ENCODE data around the gene MRPL40. TPM values are rescaled to one million over a fixed set of nuclear protein-coding genes. Genes with fewer than 3 reads are reported as not detected.

The MRPL40 gene
- polyA plus RNA-seq, 1 donor from 2014 or later, result 32.5 TPM

DNA sequence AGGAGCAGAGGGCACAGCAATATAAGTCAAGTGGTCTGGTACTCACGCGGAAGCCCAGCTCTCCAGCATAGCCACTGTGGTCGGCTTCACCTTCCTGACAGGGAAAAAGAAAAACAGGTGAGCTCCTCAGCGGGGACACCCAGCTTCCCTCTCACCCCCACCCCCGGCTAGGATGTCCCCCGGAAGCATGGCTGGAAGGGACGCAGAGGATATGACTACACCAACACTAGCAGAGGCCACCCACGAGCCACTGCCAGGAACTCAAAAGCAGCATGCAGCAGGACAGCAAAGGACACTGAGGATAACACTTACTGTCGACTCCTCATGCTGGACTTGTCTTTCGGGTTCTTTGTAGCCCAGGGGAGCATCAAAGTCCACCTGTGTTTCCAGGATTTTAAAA, 24.2 kb downstream of the MRPL40 start:
- H3K9ac ChIP-seq (ENCODE audit: low read length), result no peak overlapping the region
- no peak for TF ChIP-seq TAF1 (IDR thresholded peaks at IDR 0.05; ENCODE audit: low read depth)
- no peak for TF ChIP-seq POLR2AphosphoS5 (IDR thresholded peaks at IDR 0.05)
- TF ChIP-seq SMC3 (conservative IDR thresholded peaks at IDR 0.05; ENCODE audit: poor library complexity), result no peak
- no peak for TF ChIP-seq EP300 (conservative IDR thresholded peaks at IDR 0.05; ENCODE audit: poor library complexity, severe bottlenecking)
- no peak for TF ChIP-seq EZH2 (IDR thresholded peaks at IDR 0.05; ENCODE audit: borderline replicate concordance, insufficient read depth, low read length, poor library complexity, severe bottlenecking)
- TF ChIP-seq, protein P1, sequence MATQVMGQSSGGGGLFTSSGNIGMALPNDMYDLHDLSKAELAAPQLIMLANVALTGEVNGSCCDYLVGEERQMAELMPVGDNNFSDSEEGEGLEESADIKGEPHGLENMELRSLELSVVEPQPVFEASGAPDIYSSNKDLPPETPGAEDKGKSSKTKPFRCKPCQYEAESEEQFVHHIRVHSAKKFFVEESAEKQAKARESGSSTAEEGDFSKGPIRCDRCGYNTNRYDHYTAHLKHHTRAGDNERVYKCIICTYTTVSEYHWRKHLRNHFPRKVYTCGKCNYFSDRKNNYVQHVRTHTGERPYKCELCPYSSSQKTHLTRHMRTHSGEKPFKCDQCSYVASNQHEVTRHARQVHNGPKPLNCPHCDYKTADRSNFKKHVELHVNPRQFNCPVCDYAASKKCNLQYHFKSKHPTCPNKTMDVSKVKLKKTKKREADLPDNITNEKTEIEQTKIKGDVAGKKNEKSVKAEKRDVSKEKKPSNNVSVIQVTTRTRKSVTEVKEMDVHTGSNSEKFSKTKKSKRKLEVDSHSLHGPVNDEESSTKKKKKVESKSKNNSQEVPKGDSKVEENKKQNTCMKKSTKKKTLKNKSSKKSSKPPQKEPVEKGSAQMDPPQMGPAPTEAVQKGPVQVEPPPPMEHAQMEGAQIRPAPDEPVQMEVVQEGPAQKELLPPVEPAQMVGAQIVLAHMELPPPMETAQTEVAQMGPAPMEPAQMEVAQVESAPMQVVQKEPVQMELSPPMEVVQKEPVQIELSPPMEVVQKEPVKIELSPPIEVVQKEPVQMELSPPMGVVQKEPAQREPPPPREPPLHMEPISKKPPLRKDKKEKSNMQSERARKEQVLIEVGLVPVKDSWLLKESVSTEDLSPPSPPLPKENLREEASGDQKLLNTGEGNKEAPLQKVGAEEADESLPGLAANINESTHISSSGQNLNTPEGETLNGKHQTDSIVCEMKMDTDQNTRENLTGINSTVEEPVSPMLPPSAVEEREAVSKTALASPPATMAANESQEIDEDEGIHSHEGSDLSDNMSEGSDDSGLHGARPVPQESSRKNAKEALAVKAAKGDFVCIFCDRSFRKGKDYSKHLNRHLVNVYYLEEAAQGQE (IDR thresholded peaks at IDR 0.05; ENCODE audit: borderline replicate concordance), result no peak
- TF ChIP-seq RAD21 (conservative IDR thresholded peaks at IDR 0.05), result no peak
- no peak for TF ChIP-seq MXI1 (conservative IDR thresholded peaks at IDR 0.05; ENCODE audit: poor library complexity, severe bottlenecking)
- TF ChIP-seq, protein P2, sequence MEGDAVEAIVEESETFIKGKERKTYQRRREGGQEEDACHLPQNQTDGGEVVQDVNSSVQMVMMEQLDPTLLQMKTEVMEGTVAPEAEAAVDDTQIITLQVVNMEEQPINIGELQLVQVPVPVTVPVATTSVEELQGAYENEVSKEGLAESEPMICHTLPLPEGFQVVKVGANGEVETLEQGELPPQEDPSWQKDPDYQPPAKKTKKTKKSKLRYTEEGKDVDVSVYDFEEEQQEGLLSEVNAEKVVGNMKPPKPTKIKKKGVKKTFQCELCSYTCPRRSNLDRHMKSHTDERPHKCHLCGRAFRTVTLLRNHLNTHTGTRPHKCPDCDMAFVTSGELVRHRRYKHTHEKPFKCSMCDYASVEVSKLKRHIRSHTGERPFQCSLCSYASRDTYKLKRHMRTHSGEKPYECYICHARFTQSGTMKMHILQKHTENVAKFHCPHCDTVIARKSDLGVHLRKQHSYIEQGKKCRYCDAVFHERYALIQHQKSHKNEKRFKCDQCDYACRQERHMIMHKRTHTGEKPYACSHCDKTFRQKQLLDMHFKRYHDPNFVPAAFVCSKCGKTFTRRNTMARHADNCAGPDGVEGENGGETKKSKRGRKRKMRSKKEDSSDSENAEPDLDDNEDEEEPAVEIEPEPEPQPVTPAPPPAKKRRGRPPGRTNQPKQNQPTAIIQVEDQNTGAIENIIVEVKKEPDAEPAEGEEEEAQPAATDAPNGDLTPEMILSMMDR (IDR thresholded peaks at IDR 0.05; ENCODE audit: poor library complexity, severe bottlenecking), result no peak
- no peaks in the 10 kb centered on the region for H3K9me2 ChIP-seq (ENCODE audit: insufficient read depth, low read length)
- H3K4me3 ChIP-seq (ENCODE audit: low read length), result no peak overlapping the region
- H3F3A ChIP-seq (ENCODE audit: insufficient read depth, low read length, poor library complexity, severe bottlenecking), result no peaks in the 10 kb centered on the region
- H4K20me1 ChIP-seq (ENCODE audit: insufficient read depth), result no peaks in the 10 kb centered on the region
- no peak overlapping the region for H3K27ac ChIP-seq (ENCODE audit: low read length)
- H2AFZ ChIP-seq (ENCODE audit: low read depth, low read length), result no peak overlapping the region
- H3K27me3 ChIP-seq (ENCODE audit: insufficient read depth, low read depth, low read length), result no peaks in the 10 kb centered on the region
- no peaks in the 10 kb centered on the region for H3K79me2 ChIP-seq (replicated peaks; ENCODE audit: insufficient read depth, low read length)
- peaks cover 9% of the 10 kb centered on the region for H3K36me3 ChIP-seq (ENCODE audit: insufficient read depth, low read length)
- H3K9me3 ChIP-seq (ENCODE audit: low read length), result no peaks in the 10 kb centered on the region
- H3K4me2 ChIP-seq (ENCODE audit: low read length), result no peak overlapping the region

DNA sequence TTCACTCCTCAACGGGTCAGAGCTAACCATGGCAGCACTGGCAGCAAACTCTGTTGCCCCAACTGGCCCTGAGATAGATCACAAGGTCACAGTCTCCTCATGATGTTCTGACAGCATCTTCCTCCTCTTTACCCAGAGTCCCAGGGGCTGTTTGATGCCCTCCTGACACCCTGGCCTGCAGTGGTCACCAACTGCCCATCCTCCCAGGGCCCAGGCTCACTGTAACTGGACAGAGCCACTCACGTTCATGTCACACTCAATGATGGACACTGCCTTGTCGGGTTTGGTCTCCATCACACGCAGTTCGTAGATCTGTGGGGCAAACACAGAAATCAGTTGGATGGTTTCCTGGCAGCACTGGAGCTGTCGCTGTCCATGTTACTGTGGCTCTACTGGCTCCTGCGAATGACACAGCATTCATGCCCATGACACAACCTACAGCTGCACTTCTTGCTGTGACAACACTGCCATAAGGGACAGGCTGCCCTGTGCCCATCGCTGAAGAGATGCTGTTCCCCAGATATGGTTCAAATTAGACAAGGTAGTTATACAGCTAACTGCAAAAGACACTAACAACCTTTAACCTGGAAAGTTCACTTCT, 25.6 kb downstream of the MRPL40 start:
- H3K9me3 ChIP-seq (ENCODE audit: low read length), result no peaks in the 10 kb centered on the region
- no peak overlapping the region for H3K4me2 ChIP-seq (ENCODE audit: low read length)
- H4K20me1 ChIP-seq (ENCODE audit: insufficient read depth), result no peaks in the 10 kb centered on the region
- H3K9ac ChIP-seq (ENCODE audit: low read length), result no peak overlapping the region
- no peaks in the 10 kb centered on the region for H3K9me2 ChIP-seq (ENCODE audit: insufficient read depth, low read length)
- no peak overlapping the region for H2AFZ ChIP-seq (ENCODE audit: low read depth, low read length)
- H3K4me3 ChIP-seq (ENCODE audit: low read length), result no peak overlapping the region
- H3K36me3 ChIP-seq (ENCODE audit: insufficient read depth, low read length), result peaks cover 9% of the 10 kb centered on the region
- no peak overlapping the region for H3K27ac ChIP-seq (ENCODE audit: low read length)
- no peaks in the 10 kb centered on the region for H3F3A ChIP-seq (ENCODE audit: insufficient read depth, low read length, poor library complexity, severe bottlenecking)
- H3K27me3 ChIP-seq (ENCODE audit: insufficient read depth, low read depth, low read length), result no peaks in the 10 kb centered on the region
- no peaks in the 10 kb centered on the region for H3K79me2 ChIP-seq (replicated peaks; ENCODE audit: insufficient read depth, low read length)
- TF ChIP-seq, protein P2 (IDR thresholded peaks at IDR 0.05; ENCODE audit: poor library complexity, severe bottlenecking), result no peak
- TF ChIP-seq EZH2 (IDR thresholded peaks at IDR 0.05; ENCODE audit: borderline replicate concordance, insufficient read depth, low read length, poor library complexity, severe bottlenecking) (no peak), EP300 (conservative IDR thresholded peaks at IDR 0.05; ENCODE audit: poor library complexity, severe bottlenecking) (no peak), MXI1 (conservative IDR thresholded peaks at IDR 0.05; ENCODE audit: poor library complexity, severe bottlenecking) (no peak), POLR2AphosphoS5 (IDR thresholded peaks at IDR 0.05) (no peak), RAD21 (conservative IDR thresholded peaks at IDR 0.05) (no peak), SMC3 (conservative IDR thresholded peaks at IDR 0.05; ENCODE audit: poor library complexity) (no peak), TAF1 (IDR thresholded peaks at IDR 0.05; ENCODE audit: low read depth) (no peak)
- TF ChIP-seq, protein P1 (IDR thresholded peaks at IDR 0.05; ENCODE audit: borderline replicate concordance), result no peak
